NCI-H524 treated with DMSO at 0.1 percent for 48 hours (cell line): ENCODE measurements around the gene DDX52.
"Not testable (repeated sequence)": the region's sequence is repeated elsewhere in the genome, so short reads cannot be mapped to it uniquely, and the experiment has no call there.

Experiments used
- DNase-seq: peaks from one replicate; lab custom pipeline; 2025; lab: John Stamatoyannopoulos, UW

DDX52 gene, protein sequence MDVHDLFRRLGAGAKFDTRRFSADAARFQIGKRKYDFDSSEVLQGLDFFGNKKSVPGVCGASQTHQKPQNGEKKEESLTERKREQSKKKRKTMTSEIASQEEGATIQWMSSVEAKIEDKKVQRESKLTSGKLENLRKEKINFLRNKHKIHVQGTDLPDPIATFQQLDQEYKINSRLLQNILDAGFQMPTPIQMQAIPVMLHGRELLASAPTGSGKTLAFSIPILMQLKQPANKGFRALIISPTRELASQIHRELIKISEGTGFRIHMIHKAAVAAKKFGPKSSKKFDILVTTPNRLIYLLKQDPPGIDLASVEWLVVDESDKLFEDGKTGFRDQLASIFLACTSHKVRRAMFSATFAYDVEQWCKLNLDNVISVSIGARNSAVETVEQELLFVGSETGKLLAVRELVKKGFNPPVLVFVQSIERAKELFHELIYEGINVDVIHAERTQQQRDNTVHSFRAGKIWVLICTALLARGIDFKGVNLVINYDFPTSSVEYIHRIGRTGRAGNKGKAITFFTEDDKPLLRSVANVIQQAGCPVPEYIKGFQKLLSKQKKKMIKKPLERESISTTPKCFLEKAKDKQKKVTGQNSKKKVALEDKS

GRCh38 chr17:37643118-37643766, at the start of gene DDX52:
Gene DDX52, minus strand, starts transcription at chr17:37643446. Its CDS starts 26 bp downstream, at chr17:37643420.
- peak; percentile 74 for DNase-seq

DNA sequence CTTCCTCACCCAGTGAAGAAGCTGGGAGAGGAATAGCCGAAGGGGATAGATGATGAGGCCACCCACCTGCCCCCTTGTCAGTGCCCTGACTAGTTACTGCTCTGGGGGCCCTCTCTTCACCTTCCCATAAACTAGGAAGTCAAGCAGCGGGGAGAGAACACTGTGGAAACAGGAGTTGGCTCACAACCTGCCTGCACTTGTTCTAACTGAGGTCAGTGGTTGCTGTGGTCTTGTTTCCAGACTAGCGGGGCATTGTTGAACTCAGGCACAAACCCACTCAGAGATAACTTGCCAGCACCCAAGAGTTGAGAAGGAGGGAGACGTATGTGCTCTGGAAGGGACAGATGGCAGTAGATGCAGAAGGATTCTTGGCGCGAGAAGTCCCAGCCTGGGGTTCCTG, 48.6 kb upstream of the DDX52 start:
- no peak for DNase-seq

GRCh38 chr17:37689317-37689716, 46.1 kb upstream of the DDX52 start:
- DNase-seq = no peak

GRCh38 chr17:37683454-37683984, 40.3 kb upstream of the DDX52 start:
- no peak for DNase-seq

- DNase-seq = no peak
These were observed 38.8 kb upstream of the DDX52 start for GRCh38 chr17:37682007-37682406.

- DNase-seq = not testable (repeated sequence)
These were observed 36.7 kb upstream of the DDX52 start for GRCh38 chr17:37679995-37680394.

DNA sequence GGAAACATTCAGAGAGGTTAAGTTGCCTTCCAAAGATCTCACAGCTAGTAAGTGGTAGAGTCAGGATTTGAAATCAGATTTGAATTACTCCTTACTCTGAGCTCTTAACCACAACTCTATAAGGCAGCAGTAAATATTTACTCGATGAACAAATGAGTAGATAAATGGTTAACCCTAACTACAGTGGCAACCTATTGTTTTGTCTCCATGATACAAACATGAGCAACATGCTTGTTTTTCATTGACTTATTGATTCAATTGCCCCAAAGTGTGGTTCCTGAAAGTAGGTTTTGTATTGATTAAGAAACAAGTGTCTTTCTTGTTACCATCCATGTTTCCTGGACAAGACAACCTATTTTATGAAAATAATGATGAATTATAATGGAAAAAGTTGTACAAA, 34.8 kb upstream of the DDX52 start:
- DNase-seq = no peak

DNA sequence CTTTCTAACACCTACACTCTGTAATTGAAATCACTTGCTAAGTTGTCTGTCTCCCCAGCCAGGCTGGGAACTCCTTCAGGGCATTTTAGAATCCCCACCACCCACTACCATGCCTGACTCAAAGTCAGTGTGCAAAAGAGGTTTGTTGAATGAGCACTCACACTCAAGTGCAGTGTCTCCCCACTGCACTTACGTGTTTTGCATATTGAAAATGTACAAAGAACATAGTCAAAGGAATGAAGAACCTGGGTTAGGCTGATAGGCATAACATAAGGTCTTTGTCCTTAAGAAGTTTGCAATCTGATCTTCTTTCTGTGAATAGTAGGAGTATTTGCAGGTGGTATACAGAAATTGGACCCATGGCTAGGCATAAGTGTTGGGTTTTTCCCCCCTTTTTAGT, 33.8 kb upstream of the DDX52 start:
- DNase-seq = no peak

DNA sequence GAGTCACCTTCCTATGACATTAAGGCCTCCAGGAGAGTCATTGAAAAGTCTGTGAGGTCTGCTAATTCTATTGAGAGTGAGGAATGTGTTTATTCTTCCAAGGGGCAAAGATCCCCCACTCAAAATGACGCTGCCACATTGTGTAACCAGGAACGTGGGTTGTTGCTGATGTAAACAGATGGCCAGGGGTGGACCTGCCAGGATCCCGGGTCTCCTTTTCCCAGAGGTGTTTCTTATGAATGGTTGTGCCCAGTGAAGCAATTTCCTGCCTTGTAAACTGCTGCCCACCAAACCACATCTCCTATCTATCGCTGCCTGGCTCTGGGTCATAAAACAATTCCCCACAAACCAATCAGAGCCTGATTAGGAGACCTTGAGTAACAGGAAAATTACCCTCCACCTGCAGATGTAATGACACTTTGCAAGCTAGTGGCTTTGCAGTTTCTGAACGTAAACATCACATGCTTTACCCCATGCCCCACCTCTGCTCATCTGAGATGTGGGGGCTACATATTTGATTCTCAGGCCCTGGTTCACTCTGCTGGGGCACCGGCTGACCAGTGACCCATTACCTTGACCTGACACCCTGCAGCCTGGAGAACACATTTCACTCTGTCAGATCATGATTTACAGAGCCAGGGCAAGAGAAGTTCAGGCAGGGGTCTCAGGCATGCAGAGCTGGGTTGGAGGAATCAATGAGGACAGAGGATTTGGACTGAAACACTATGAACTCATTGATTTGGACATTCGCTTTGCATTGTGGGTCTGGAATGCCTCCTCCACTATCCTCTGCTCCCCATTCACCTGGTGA, 33.1 kb upstream of the DDX52 start:
- no peak for DNase-seq

DNA sequence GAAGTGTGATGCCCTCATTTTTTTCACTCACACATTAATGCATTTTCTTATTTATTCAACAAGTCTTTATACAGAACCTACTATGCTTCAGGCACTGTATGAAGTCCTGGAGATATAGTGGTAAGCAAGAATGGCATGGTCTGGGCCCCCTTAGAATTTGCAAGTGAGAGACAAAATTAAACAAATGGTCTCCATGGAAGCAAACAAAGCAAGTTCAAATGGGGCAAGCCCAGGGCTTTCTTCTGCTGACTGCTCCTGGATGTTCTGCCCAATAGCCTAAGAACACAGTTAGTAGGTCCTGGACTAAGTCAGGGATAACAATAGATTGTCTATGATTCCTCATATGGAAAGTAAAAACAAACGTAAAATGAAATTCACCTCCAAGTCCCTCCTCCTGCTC, 31.3 kb upstream of the DDX52 start:
- no peak for DNase-seq

- no peak for DNase-seq
These were observed 30.1 kb upstream of the DDX52 start for GRCh38 chr17:37673386-37673785.

DNA sequence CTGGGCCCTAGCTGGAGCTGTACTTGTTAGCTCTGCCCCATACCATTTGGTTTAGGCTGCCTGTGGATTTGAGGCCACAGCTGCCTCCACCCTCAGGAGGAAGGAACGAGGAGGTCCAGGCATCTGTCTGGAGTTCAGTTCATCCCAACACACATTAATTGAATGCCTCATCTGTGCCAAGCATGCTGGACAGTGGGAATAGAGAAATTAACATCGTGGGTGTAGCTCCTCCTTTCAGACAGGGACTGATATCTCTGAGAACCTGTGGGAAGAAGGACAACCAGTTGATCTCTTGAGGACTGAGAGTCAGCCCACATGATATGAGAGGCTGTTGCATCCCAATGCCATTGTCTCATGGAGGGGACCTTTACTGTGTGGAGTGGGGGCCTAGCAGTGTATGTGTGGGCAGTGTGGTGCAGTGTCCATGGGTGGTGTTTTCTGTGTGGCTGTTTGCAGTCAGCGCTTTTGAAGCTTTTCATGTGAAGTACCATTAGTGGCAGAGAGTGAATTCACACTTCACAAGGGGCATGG, 29.4 kb upstream of the DDX52 start:
- DNase-seq = no peak

GRCh38 chr17:37671824-37672547, 28.7 kb upstream of the DDX52 start:
- DNase-seq = no peak

GRCh38 chr17:37671028-37671823, 28.0 kb upstream of the DDX52 start:
- DNase-seq = no peak

GRCh38 chr17:37667039-37667438, 23.8 kb upstream of the DDX52 start:
- no peak for DNase-seq

DNA sequence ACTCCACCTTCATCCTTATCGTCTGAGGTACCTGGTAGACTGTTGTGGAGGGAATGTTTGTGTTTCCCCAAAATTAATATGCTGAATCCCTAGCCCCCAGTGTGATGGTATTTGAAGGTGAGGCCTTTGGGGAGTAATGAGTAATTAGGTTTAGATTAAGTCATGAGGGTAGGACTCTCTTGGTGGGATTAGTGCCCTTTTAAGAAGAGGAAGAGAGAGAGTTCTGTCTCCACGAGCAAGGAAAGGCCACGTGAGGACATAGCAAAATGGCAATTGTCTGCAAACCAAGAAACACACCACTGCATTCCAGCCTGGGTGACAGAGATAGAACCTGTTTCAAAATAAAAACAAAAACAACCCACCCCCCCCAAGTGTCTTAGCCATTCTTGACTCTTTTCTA, 21.0 kb upstream of the DDX52 start:
- DNase-seq = no peak

GRCh38 chr17:37662353-37662752, 19.1 kb upstream of the DDX52 start:
- no peak for DNase-seq

DNA sequence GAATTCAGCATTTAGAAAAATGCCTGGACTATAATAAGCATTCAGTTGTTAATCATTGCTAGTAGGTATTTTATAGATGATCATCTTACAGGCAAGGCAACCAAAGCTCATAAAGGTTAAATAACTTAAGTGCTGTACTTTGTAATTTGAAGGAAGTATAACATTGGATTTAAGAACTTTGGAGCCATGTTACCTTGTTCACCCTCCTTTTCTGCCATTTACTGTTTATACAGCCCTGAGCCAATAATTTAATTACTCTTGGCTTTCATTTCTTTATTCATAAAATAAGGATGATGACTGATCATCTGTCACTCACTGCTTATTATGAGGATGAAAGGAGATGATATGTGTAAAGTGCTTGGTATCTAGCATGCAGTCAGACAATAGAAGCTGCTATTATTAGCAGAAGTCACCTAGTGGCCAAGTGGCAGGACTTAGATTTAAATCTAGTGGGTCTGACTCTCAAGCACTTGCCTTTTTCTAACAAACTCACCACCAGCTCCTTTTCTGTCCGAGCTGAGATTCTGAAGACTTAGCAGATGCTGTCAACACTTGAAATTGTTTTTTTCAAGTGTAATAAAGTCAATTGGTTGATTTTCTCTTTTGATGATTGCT, 18.3 kb upstream of the DDX52 start:
- DNase-seq = no peak

DNA sequence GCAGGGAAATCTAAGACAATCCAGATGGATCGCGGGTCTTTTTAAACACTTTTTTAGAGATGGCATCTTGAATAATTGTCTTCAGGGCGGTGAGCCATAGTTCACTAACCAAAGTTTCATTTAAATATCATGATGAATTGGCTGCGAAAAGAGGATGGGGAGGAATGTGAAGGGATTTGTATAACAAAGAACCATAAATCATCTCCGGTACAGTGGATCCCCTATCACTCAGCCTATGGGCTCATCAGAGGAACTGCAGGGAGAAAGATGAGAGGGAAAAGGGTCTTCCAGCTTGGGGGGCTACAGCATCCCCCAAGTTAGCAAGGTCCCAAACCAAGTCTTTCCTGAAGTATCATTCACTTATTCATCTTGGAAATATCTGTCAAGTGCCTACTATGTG, 16.7 kb upstream of the DDX52 start:
- no peak for DNase-seq

DNA sequence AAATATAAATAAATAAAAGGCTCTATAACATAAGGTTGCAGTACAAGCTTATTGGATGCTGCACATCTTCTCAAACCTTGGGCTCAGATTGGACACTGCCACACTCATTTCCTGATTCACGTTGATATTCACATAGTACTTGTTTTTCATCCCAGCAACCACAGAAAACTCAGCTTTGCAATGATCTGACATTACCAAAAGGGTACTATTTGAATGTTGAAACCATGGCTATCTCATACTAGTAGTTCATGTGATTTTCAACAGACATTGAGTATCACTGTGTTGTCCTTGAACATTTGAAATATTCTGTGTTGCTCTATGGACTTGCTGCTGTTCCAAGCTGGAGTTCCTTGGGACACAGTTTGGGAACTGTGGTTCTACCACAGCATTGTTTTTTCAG, 14.0 kb upstream of the DDX52 start:
- DNase-seq = no peak
